K562 (cell line): ENCODE results near the gene HIRIP3. TPM values are rescaled to one million over a fixed set of nuclear protein-coding genes. Genes with fewer than 3 reads are reported as not detected.

ENCODE experiments used
- CREB3L1 ChIP-seq: fragments of 450-650 bp; IDR thresholded peaks from 2 replicates; pipeline ENCODE4 v1.6.1; 2014; ENCODE audit warnings: low read depth, mild to moderate bottlenecking, moderate library complexity, borderline replicate concordance
- CSDE1 ChIP-seq, 2 experiments: fragments of 450-650 bp; IDR thresholded peaks; 2 replicates each; pipeline ENCODE4 v1.6.1; 2016; ENCODE audit warnings: mild to moderate bottlenecking in 1 of 2
- E2F1 ChIP-seq: sonication (generic); formaldehyde crosslinking; IDR thresholded peaks from 2 replicates; pipeline ENCODE4 v1.8.1; 2023; ENCODE audit warnings: mild to moderate bottlenecking, missing genetic modification reagents, moderate library complexity
- E2F5 ChIP-seq: sonication (generic); formaldehyde crosslinking; IDR thresholded peaks from 2 replicates; pipeline ENCODE4 v1.8.0; 2022; ENCODE audit warnings: mild to moderate bottlenecking, missing genetic modification reagents
- KDM5B ChIP-seq: fragments of 200-600 bp; sonication (generic); IDR thresholded peaks from 2 replicates; pipeline ENCODE4 v1.6.1; 2012; ENCODE audit warnings: low read depth, mild to moderate bottlenecking, moderate library complexity, low read length, control low read depth, inconsistent platforms; ENCODE audit not compliant: insufficient replicate concordance
- NFIX ChIP-seq: fragments of 250-450 bp; sonication (Bioruptor Pico); IDR thresholded peaks from 2 replicates; pipeline ENCODE4 v1.4.0; 2020; ENCODE audit warnings: low read depth, mild to moderate bottlenecking, moderate library complexity
- NFXL1 ChIP-seq: fragments of 450-650 bp; formaldehyde crosslinking; IDR thresholded peaks from 2 replicates; pipeline ENCODE4 v1.4.0; 2021; ENCODE audit warnings: mild to moderate bottlenecking
- RBM22 ChIP-seq: fragments of 200-400 bp; formaldehyde crosslinking; IDR thresholded peaks from 2 replicates; pipeline ENCODE4 v1.6.1; 2018; ENCODE audit warnings: low read length, low read depth; ENCODE audit not compliant: poor library complexity, severe bottlenecking
- REST ChIP-seq, 2 experiments: fragments of 450-650 bp; formaldehyde crosslinking in 1 of 2; IDR thresholded peaks; 2 replicates each; pipeline versions ENCODE4 v1.4.0 to v1.6.1; 2014 to 2020; ENCODE audit warnings: mild to moderate bottlenecking in 2 of 2, borderline replicate concordance in 1 of 2, low read depth in 1 of 2
- RFX1 ChIP-seq: fragments of 450-650 bp; IDR thresholded peaks from 2 replicates; pipeline ENCODE4 v1.6.1; 2016; ENCODE audit warnings: mild to moderate bottlenecking, moderate library complexity
- ZBTB26 ChIP-seq: fragments of 450-650 bp; formaldehyde crosslinking; IDR thresholded peaks from 2 replicates; pipeline ENCODE4 v1.4.0; 2022; ENCODE audit warnings: missing genetic modification characterization
- ZFX ChIP-seq: sonication (generic); formaldehyde crosslinking; IDR thresholded peaks from 2 replicates; pipeline ENCODE4 v1.8.0; 2022; ENCODE audit warnings: mild to moderate bottlenecking, missing genetic modification reagents, moderate library complexity
- polyA plus RNA-seq, 8 experiments: library from polyadenylated mRNA; depleted of rRNA in 4 of 8; stranded (reverse) in 5 of 8; unstranded in 3 of 8; fragments of >200 nt; fragmentation: Nextera tagmentation in 2 of 8; fragmentation: Illumina TruSeq in 1 of 8; extraction: Ambion mirVana in 2 of 8; extraction: Trizol in 1 of 8; gene quantifications; 2 replicates each; pipeline versions ENCODE4 v1.2.1 to v1.2.3, GENCODE V29; 2011 to 2014; ENCODE audit warnings: inconsistent platforms in 1 of 8, missing spikeins in 1 of 8
- total RNA-seq, 7 experiments: library from RNA; depleted of rRNA in 6 of 7; stranded (reverse); fragments of >200 nt in 6 of 7; fragmentation: Illumina TruSeq in 2 of 7; extraction: Trizol in 2 of 7; gene quantifications; 2 replicates each; pipeline versions ENCODE4 v1.2.1 to v1.2.3, GENCODE V29; 2011 to 2021; ENCODE audit warnings: low replicate concordance in 1 of 7

Gene HIRIP3
- total and polyA plus RNA-seq, 9 of the 15 experiments (the other 6 are each of a cell fraction or from before 2014, with no cell fraction given): 3.3 to 38.2 (median 18.2) TPM

- TF ChIP-seq RBM22 (peak; percentile 26), RFX1 (peak; percentile 94), E2F1 (CRISPR knock-in tag) (peak; percentile 91), CREB3L1 (peak; percentile 88), NFIX (CRISPR knock-in tag) (no peak), NFXL1 (CRISPR knock-in tag) (no peak), KDM5B (peak; percentile 78), ZBTB26 (CRISPR knock-in tag) (peak; percentile 85; the same call in 1 of the 2 replicates), E2F5 (CRISPR knock-in tag) (no peak; the same call in 1 of the 2 replicates), ZFX (CRISPR knock-in tag) (peak; percentile 94), CSDE1 (IDR thresholded peaks at IDR 0.05) (peak in 1 of 2 experiments; percentile 63; a peak in 2 of 4 replicates), REST (IDR thresholded peaks at IDR 0.05; ENCODE audit: borderline replicate concordance) (no peak; the same call in 1 of the 2 replicates), REST (CRISPR knock-in tag; IDR thresholded peaks at IDR 0.05; ENCODE audit: low read depth) (peak; percentile 65; the same call in 1 of the 2 replicates)
Observed at GRCh38 chr16:29973384-29974246, 21.8 kb downstream of the HIRIP3 start, which contains the start of gene TAOK2 (continued).
